WTC11 (cell line): ENCODE measurements around the gene GPR137B. TPM values are rescaled to one million over a fixed set of nuclear protein-coding genes. Genes with fewer than 3 reads are reported as not detected.

ENCODE experiments used
- ATAC-seq: fragments of 200-7000 bp; cut with Tn5 transposase; 2 replicates; pipeline ENCODE4 v1.10.0; 2021; ENCODE audit warnings: mild to moderate bottlenecking, moderate library complexity
- CTCF ChIA-PET: fragments of 300-600 bp; sonication (Branson Sonifier 250); formaldehyde crosslinking; loops from one replicate; lab custom pipeline; 2021; ENCODE audit warnings: antibody characterized with exemption; lab: Charles Lee
- POLR2A ChIA-PET: fragments of 350-600 bp; sonication (Branson Sonifier 250); formaldehyde crosslinking; loops from one replicate; lab custom pipeline; 2021; ENCODE audit warnings: antibody characterized with exemption; lab: Charles Lee
- DNase-seq: peaks from one replicate; pipeline ENCODE4 v3.0.0; 2021; ENCODE audit warnings: low spot score
- H3K27ac Mint-ChIP-seq: 2 replicates; pipeline ENCODE4 v1.8.0; 2021; ENCODE audit warnings: mixed read lengths
- H3K27me3 Mint-ChIP-seq: 2 replicates; pipeline ENCODE4 v1.8.0; 2021; ENCODE audit warnings: low read depth, mild to moderate bottlenecking, moderate library complexity, mixed read lengths
- H3K36me3 Mint-ChIP-seq: 2 replicates; pipeline ENCODE4 v1.8.0; 2021; ENCODE audit warnings: mixed read lengths
- H3K4me1 Mint-ChIP-seq: 2 replicates; pipeline ENCODE4 v1.8.0; 2022; ENCODE audit warnings: mixed read lengths
- H3K4me3 Mint-ChIP-seq: 2 replicates; pipeline ENCODE4 v1.8.0; 2021; ENCODE audit warnings: mild to moderate bottlenecking, moderate library complexity, mixed read lengths
- H3K9me3 Mint-ChIP-seq: 2 replicates; pipeline ENCODE4 v1.8.0; 2021; ENCODE audit warnings: mixed read lengths
- CDX4 ChIP-seq: fragments of 250-450 bp; sonication (Bioruptor Pico); IDR thresholded peaks from 2 replicates; pipeline ENCODE4 v1.9.0; 2021; ENCODE audit warnings: moderate library complexity, mild to moderate bottlenecking, inconsistent platforms, borderline replicate concordance
- CREB1 ChIP-seq: sonication (generic); formaldehyde crosslinking; IDR thresholded peaks from 2 replicates; pipeline ENCODE4 v1.8.0; 2023; ENCODE audit warnings: mild to moderate bottlenecking, missing genetic modification reagents
- E2F1 ChIP-seq: sonication (generic); formaldehyde crosslinking; IDR thresholded peaks from 2 replicates; pipeline ENCODE4 v1.8.0; 2022; ENCODE audit warnings: mild to moderate bottlenecking, missing genetic modification reagents
- ERG ChIP-seq: fragments of 250-450 bp; sonication (Bioruptor Pico); IDR thresholded peaks from 2 replicates; pipeline ENCODE4 v1.8.0; 2021; ENCODE audit warnings: mild to moderate bottlenecking
- FOXJ3 ChIP-seq: sonication (generic); formaldehyde crosslinking; IDR thresholded peaks from 2 replicates; pipeline ENCODE4 v1.9.0; 2021; ENCODE audit warnings: missing genetic modification reagents, mild to moderate bottlenecking, borderline replicate concordance
- JUN ChIP-seq: sonication (generic); formaldehyde crosslinking; IDR thresholded peaks from 2 replicates; pipeline ENCODE4 v1.8.0; 2023; ENCODE audit warnings: mild to moderate bottlenecking, missing genetic modification reagents
- MXD4 ChIP-seq: fragments of 250-450 bp; sonication (Bioruptor Pico); IDR thresholded peaks from 2 replicates; pipeline ENCODE4 v1.8.0; 2021; ENCODE audit warnings: mild to moderate bottlenecking, moderate library complexity, borderline replicate concordance
- NFE2L1 ChIP-seq: sonication (generic); formaldehyde crosslinking; IDR thresholded peaks from 2 replicates; pipeline ENCODE4 v1.8.1; 2023; ENCODE audit warnings: missing genetic modification reagents
- NR1H2 ChIP-seq: sonication (generic); formaldehyde crosslinking; IDR thresholded peaks from 2 replicates; pipeline ENCODE4 v1.9.0; 2021; ENCODE audit warnings: mild to moderate bottlenecking, moderate library complexity, missing genetic modification reagents
- OVOL2 ChIP-seq: fragments of 250-450 bp; sonication (Bioruptor Pico); IDR thresholded peaks from 2 replicates; pipeline ENCODE4 v1.9.0; 2021; ENCODE audit warnings: mild to moderate bottlenecking, borderline replicate concordance
- STAT6 ChIP-seq: sonication (generic); formaldehyde crosslinking; conservative IDR thresholded peaks from 2 replicates; pipeline ENCODE4 v1.8.1; 2023; ENCODE audit warnings: mild to moderate bottlenecking, low read depth, missing genetic modification reagents, moderate library complexity
- ZNF138 ChIP-seq: sonication (generic); formaldehyde crosslinking; conservative IDR thresholded peaks from 2 replicates; pipeline ENCODE4 v1.8.1; 2022; ENCODE audit warnings: mild to moderate bottlenecking, moderate library complexity, missing genetic modification reagents
- ZNF219 ChIP-seq: sonication (generic); formaldehyde crosslinking; IDR thresholded peaks from 2 replicates; pipeline ENCODE4 v1.8.0; 2023; ENCODE audit warnings: missing genetic modification reagents, mild to moderate bottlenecking, borderline replicate concordance
- ZNF263 ChIP-seq: sonication (generic); formaldehyde crosslinking; IDR thresholded peaks from 2 replicates; pipeline ENCODE4 v1.8.1; 2022; ENCODE audit warnings: low read depth, mild to moderate bottlenecking, moderate library complexity, missing genetic modification reagents
- ZNF396 ChIP-seq: fragments of 250-450 bp; sonication (Bioruptor Pico); IDR thresholded peaks from 2 replicates; pipeline ENCODE4 v1.8.0; 2021; ENCODE audit warnings: mild to moderate bottlenecking, moderate library complexity, borderline replicate concordance
- total RNA-seq: library from RNA; stranded (reverse); gene quantifications from 3 replicates; pipeline ENCODE4 v1.2.3, GENCODE V29; 2021
- TF ChIP-seq, protein P1 (sequence below): fragments of 250-450 bp; sonication (Bioruptor Pico); IDR thresholded peaks from 2 replicates; pipeline ENCODE4 v1.9.0; 2021; ENCODE audit warnings: mild to moderate bottlenecking, borderline replicate concordance
- TF ChIP-seq, protein P2 (sequence below): fragments of 250-450 bp; sonication (Bioruptor Pico); conservative IDR thresholded peaks from 2 replicates; pipeline ENCODE4 v1.9.0; 2021; ENCODE audit warnings: mild to moderate bottlenecking
- TF ChIP-seq, protein P3 (sequence below): sonication (generic); formaldehyde crosslinking; IDR thresholded peaks from 2 replicates; pipeline ENCODE4 v1.8.0; 2023; ENCODE audit warnings: missing genetic modification reagents, mild to moderate bottlenecking, borderline replicate concordance

GPR137B gene
- total RNA-seq, 1 experiment from 2014 or later = 6.3 TPM

GRCh38 chr1:236127045-236127444, 15.3 kb upstream of the GPR137B start:
- POLR2A ChIA-PET = no interaction called here
- H3K9me3 Mint-ChIP-seq = no peaks in the 10 kb centered on the region
- H3K36me3 Mint-ChIP-seq = no peaks in the 10 kb centered on the region
- H3K4me3 Mint-ChIP-seq = no peak overlapping the region
- CTCF ChIA-PET = interaction anchor here (0.9 to 1.2 kb wide), 2 partner anchors 11 to 14 kb away, joined by 3 to 6 read pairs; no protein-coding TSS in a partner anchor
- DNase-seq = no peak
- ATAC-seq = no peak
- peaks cover 15% of the 10 kb centered on the region for H3K4me1 Mint-ChIP-seq
- no peak overlapping the region for H3K27ac Mint-ChIP-seq
- no peak for TF ChIP-seq ZNF396 (CRISPR knock-in tag)
- TF ChIP-seq STAT6 = no peak
- no peak for TF ChIP-seq MXD4
- no peak for TF ChIP-seq ZNF219 (CRISPR knock-in tag)
- TF ChIP-seq ZNF263 (CRISPR knock-in tag) = no peak
- TF ChIP-seq NFE2L1 = no peak
- TF ChIP-seq JUN = no peak
- TF ChIP-seq CREB1 (CRISPR knock-in tag) = no peak
- TF ChIP-seq NR1H2 = no peak
- TF ChIP-seq FOXJ3 (CRISPR knock-in tag) = no peak
- TF ChIP-seq, protein P1, sequence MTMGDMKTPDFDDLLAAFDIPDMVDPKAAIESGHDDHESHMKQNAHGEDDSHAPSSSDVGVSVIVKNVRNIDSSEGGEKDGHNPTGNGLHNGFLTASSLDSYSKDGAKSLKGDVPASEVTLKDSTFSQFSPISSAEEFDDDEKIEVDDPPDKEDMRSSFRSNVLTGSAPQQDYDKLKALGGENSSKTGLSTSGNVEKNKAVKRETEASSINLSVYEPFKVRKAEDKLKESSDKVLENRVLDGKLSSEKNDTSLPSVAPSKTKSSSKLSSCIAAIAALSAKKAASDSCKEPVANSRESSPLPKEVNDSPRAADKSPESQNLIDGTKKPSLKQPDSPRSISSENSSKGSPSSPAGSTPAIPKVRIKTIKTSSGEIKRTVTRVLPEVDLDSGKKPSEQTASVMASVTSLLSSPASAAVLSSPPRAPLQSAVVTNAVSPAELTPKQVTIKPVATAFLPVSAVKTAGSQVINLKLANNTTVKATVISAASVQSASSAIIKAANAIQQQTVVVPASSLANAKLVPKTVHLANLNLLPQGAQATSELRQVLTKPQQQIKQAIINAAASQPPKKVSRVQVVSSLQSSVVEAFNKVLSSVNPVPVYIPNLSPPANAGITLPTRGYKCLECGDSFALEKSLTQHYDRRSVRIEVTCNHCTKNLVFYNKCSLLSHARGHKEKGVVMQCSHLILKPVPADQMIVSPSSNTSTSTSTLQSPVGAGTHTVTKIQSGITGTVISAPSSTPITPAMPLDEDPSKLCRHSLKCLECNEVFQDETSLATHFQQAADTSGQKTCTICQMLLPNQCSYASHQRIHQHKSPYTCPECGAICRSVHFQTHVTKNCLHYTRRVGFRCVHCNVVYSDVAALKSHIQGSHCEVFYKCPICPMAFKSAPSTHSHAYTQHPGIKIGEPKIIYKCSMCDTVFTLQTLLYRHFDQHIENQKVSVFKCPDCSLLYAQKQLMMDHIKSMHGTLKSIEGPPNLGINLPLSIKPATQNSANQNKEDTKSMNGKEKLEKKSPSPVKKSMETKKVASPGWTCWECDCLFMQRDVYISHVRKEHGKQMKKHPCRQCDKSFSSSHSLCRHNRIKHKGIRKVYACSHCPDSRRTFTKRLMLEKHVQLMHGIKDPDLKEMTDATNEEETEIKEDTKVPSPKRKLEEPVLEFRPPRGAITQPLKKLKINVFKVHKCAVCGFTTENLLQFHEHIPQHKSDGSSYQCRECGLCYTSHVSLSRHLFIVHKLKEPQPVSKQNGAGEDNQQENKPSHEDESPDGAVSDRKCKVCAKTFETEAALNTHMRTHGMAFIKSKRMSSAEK (CRISPR knock-in tag) = no peak
- TF ChIP-seq ZNF138 = no peak
- TF ChIP-seq ERG (CRISPR knock-in tag) = no peak
- TF ChIP-seq OVOL2 (CRISPR knock-in tag) = no peak
- TF ChIP-seq, protein P2, sequence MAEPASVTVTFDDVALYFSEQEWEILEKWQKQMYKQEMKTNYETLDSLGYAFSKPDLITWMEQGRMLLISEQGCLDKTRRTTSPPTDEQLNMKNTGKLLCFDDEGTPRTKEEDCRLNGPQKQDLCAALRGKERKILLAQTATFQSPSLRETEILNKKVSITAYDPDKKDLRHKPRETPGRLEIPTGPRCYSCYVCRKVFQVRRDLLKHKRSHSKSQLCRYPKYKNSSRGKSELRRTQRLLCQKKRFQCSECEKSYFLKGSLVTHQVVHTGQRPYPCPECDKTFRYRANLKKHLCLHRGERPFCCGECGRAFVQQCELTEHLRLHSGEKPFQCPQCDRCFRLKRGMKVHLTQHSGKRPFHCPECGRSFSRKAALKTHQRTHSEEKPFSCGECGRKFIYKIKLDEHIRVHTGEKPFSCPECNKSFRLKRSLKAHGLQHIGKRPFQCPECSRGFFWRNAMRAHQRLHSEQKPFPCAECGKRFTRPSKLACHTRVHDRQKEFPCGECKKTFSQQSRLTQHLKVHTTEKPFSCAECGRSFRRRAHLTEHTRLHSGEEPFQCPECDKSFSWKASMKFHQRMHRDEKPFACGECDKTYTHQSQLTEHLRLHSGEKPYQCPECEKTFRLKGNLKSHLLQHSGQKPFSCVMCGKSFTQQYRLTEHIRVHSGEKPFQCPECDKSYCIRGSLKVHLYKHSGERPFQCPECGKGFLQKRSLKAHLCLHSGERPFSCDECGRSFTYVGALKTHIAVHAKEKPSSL (CRISPR knock-in tag) = no peak
- no peak for TF ChIP-seq E2F1 (CRISPR knock-in tag)
- TF ChIP-seq CDX4 (CRISPR knock-in tag) = no peak
- TF ChIP-seq, protein P3, sequence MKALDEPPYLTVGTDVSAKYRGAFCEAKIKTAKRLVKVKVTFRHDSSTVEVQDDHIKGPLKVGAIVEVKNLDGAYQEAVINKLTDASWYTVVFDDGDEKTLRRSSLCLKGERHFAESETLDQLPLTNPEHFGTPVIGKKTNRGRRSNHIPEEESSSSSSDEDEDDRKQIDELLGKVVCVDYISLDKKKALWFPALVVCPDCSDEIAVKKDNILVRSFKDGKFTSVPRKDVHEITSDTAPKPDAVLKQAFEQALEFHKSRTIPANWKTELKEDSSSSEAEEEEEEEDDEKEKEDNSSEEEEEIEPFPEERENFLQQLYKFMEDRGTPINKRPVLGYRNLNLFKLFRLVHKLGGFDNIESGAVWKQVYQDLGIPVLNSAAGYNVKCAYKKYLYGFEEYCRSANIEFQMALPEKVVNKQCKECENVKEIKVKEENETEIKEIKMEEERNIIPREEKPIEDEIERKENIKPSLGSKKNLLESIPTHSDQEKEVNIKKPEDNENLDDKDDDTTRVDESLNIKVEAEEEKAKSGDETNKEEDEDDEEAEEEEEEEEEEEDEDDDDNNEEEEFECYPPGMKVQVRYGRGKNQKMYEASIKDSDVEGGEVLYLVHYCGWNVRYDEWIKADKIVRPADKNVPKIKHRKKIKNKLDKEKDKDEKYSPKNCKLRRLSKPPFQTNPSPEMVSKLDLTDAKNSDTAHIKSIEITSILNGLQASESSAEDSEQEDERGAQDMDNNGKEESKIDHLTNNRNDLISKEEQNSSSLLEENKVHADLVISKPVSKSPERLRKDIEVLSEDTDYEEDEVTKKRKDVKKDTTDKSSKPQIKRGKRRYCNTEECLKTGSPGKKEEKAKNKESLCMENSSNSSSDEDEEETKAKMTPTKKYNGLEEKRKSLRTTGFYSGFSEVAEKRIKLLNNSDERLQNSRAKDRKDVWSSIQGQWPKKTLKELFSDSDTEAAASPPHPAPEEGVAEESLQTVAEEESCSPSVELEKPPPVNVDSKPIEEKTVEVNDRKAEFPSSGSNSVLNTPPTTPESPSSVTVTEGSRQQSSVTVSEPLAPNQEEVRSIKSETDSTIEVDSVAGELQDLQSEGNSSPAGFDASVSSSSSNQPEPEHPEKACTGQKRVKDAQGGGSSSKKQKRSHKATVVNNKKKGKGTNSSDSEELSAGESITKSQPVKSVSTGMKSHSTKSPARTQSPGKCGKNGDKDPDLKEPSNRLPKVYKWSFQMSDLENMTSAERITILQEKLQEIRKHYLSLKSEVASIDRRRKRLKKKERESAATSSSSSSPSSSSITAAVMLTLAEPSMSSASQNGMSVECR (CRISPR knock-in tag) = no peak
- H3K27me3 Mint-ChIP-seq = no peaks in the 10 kb centered on the region; the same call in 1 of the 2 replicates
